ENCODE data around the gene MAGI2. TPM values are rescaled to one million over a fixed set of nuclear protein-coding genes. Genes with fewer than 3 reads are reported as not detected.

The MAGI2 gene
- total RNA-seq, 4 donors from 2014 or later: 0.90 to 2.4 (median 0.99) TPM

DNA sequence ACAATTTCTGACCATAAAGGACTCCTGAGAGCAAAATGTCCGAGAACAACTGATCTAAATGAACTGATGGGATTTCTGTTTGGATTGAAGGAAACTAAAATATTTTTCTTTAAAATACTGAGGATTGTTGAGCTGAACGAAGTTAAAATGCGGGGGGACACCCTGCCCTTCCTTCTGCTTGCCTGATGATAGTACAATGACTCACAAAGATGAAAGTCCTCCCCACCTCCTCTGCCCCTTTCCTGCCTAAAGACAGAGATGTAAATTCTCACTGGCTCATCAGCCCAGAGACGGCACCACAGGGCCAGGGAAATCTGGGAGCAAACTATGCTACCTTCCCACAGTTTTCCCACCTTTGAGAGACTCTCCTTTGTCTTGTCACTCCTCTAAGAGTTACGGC, 1474.2 kb downstream of the MAGI2 start:
- Histone ChIP-seq H3K27ac (no peak overlapping the region), H3K4me1 (peaks cover 0 to 3% of the 10 kb centered on the region in 2 donors), H3K4me3 (no peak overlapping the region), H3K36me3 (no peaks in the 10 kb centered on the region), H3K9me3 (no peaks in the 10 kb centered on the region), H3K27me3 (no peaks in the 10 kb centered on the region)
- intact Hi-C loops (cut with DNase I; ENCODE audit: low total_unique reads): no loop called here
- TF ChIP-seq POLR2A (IDR thresholded peaks at IDR 0.05): no peak
- TF ChIP-seq, protein P1, sequence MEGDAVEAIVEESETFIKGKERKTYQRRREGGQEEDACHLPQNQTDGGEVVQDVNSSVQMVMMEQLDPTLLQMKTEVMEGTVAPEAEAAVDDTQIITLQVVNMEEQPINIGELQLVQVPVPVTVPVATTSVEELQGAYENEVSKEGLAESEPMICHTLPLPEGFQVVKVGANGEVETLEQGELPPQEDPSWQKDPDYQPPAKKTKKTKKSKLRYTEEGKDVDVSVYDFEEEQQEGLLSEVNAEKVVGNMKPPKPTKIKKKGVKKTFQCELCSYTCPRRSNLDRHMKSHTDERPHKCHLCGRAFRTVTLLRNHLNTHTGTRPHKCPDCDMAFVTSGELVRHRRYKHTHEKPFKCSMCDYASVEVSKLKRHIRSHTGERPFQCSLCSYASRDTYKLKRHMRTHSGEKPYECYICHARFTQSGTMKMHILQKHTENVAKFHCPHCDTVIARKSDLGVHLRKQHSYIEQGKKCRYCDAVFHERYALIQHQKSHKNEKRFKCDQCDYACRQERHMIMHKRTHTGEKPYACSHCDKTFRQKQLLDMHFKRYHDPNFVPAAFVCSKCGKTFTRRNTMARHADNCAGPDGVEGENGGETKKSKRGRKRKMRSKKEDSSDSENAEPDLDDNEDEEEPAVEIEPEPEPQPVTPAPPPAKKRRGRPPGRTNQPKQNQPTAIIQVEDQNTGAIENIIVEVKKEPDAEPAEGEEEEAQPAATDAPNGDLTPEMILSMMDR (IDR thresholded peaks at IDR 0.05 in 4 of 5, conservative IDR thresholded peaks at IDR 0.05 in 1 of 5): no peak
- in situ Hi-C loops (cut with MboI; ENCODE audit: low sequenced_read_pairs in 4 of 4): no loop called here
- ATAC-seq (no peak), DNase-seq (no peak)

DNA sequence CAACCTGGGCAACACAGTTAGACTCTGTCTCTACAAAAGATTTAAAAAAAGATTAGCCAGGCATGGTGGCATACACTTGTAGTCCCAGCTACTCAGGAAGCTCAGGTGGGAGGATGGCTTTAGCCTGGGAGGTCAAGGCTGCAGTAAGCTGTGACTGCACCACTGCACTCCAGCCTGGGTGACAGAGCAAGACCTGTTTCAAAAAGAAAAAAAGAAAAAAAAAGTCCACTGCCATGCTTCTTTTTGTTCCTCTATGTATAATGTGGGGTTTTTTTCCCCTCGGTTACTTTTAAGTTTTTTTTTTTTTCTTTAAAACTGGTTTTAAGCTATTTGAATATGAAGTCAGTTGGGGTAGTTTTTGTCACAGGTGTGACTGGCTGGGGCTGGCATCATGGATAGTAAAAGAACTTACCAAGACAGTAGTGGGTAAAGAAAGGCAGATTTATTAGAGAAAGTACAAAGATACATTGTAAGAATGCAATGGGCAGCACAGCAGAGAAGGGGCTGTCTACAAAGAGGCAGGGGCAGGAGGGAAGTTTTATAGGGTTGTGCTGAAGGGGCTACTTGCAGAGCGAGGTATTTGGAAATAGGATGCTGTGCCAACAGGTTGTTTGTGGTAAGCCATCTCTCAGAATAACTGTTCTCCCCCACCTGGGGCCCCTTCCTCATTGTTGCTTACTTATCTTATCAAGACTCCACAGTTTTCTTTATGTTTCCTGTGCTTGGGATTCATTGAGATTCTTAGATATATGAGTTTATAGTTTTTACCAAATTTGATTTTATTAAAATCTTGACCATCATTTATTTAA, 1477.6 kb downstream of the MAGI2 start:
- ATAC-seq (no peak), DNase-seq (no peak)
- Histone ChIP-seq H3K4me3 (no peak overlapping the region), H3K4me1 (peaks cover 0 to 3% of the 10 kb centered on the region in 2 donors), H3K36me3 (no peaks in the 10 kb centered on the region), H3K27ac (no peak overlapping the region), H3K9me3 (no peaks in the 10 kb centered on the region), H3K27me3 (no peaks in the 10 kb centered on the region)
- no peak for TF ChIP-seq POLR2A (IDR thresholded peaks at IDR 0.05)
- TF ChIP-seq, protein P1 (IDR thresholded peaks at IDR 0.05 in 4 of 5, conservative IDR thresholded peaks at IDR 0.05 in 1 of 5): no peak
- intact Hi-C loops (cut with DNase I; ENCODE audit: low total_unique reads): no loop called here
- in situ Hi-C loops (cut with MboI; ENCODE audit: low sequenced_read_pairs in 4 of 4): no loop called here

DNA sequence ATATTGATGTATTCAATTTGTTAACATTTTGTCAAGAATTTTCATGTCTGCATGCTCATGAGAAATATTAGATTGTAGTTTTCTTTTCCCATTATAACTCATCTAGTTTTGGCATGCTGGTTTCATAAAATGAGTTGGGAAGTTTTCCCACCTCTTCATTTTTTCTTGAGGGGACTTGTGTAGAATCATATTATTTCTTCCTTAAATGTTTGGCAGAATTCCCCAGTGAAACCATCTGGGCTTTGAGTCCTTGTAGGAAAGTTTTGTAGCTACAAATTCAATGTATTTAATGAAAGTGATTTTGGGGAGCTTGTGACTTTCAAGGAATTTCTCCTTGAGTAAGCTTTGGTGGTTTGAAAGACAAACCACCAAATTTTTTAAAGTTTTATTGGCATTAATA, 1481.7 kb downstream of the MAGI2 start:
- H3K4me1 ChIP-seq: no peaks in the 10 kb centered on the region
- intact Hi-C loops (cut with DNase I; ENCODE audit: low total_unique reads) (no loop called here), in situ Hi-C loops (cut with MboI; ENCODE audit: low sequenced_read_pairs in 4 of 4) (no loop called here)
- H3K4me3 ChIP-seq: no peak overlapping the region
- ATAC-seq (no peak), DNase-seq (no peak)
- H3K27me3 ChIP-seq: no peaks in the 10 kb centered on the region
- TF ChIP-seq, protein P1 (IDR thresholded peaks at IDR 0.05 in 4 of 5, conservative IDR thresholded peaks at IDR 0.05 in 1 of 5): no peak
- no peak for TF ChIP-seq POLR2A (IDR thresholded peaks at IDR 0.05)
- H3K27ac ChIP-seq: no peak overlapping the region
- no peaks in the 10 kb centered on the region for H3K36me3 ChIP-seq
- no peaks in the 10 kb centered on the region for H3K9me3 ChIP-seq

DNA sequence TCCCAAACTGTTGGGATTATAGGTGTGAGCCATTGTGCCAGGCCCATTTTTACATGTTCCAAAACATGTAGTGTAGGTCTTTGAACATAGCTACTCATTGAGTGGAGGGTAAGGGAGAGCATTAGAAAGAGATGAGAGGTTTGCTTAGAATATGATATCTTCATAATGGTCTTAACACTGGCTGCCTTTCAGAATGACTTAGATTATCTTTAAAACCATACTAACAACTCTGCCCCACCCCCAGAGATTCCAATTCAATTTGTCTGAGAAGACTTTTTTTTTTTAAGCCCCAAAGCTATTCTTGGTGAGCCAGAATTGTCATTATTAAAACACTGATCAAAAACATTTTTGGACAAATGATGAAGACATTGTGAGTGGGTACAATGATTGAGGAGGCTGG, 1486.0 kb downstream of the MAGI2 start:
- ATAC-seq (no peak), DNase-seq (no peak)
- Histone ChIP-seq H3K4me3 (no peak overlapping the region), H3K4me1 (no peaks in the 10 kb centered on the region), H3K9me3 (no peaks in the 10 kb centered on the region), H3K27me3 (no peaks in the 10 kb centered on the region), H3K27ac (no peak overlapping the region), H3K36me3 (no peaks in the 10 kb centered on the region)
- in situ Hi-C loops (cut with MboI; ENCODE audit: low sequenced_read_pairs in 4 of 4) (no loop called here), intact Hi-C loops (cut with DNase I; ENCODE audit: low total_unique reads) (no loop called here)
- TF ChIP-seq, protein P1 (IDR thresholded peaks at IDR 0.05 in 4 of 5, conservative IDR thresholded peaks at IDR 0.05 in 1 of 5): no peak
- TF ChIP-seq POLR2A (IDR thresholded peaks at IDR 0.05): no peak
